H1 (cell line): ENCODE results near the gene AURKAIP1. TPM values are rescaled to one million over a fixed set of nuclear protein-coding genes. Genes with fewer than 3 reads are reported as not detected.

ENCODE experiments used
- CTCF ChIA-PET: fragments of 300-600 bp; sonication (Branson Sonifier 250); formaldehyde crosslinking; loops from one replicate; lab custom pipeline; 2021; ENCODE audit not compliant: partially characterized antibody; lab: Charles Lee
- POLR2A ChIA-PET: fragments of 300-600 bp; sonication (Branson Sonifier 250); formaldehyde crosslinking; loops from one replicate; lab custom pipeline; 2021; ENCODE audit warnings: inconsistent platforms; ENCODE audit not compliant: partially characterized antibody; lab: Charles Lee
- DNase-seq, 2 experiments: peaks; one replicate each; pipeline versions ENCODE4 v3.0.0 to v3.0.0-alpha.2; 2010 to 2022; ENCODE audit warnings: low spot score in 2 of 2, low read depth in 1 of 2, mixed read lengths in 1 of 2
- FAIRE-seq: peaks from 2 replicates; lab custom pipeline; 2011; peaks lifted over from hg19 to GRCh38; lab: Jason Lieb, UNC
- H2AFZ ChIP-seq: 2 replicates; pipeline ENCODE4 v1.8.1; 2012; ENCODE audit warnings: low read length, inconsistent platforms
- H2AK5ac ChIP-seq: 2 replicates; pipeline ENCODE4 v1.6.1; 2013; ENCODE audit warnings: low read depth, low read length
- H2BK120ac ChIP-seq: replicated peaks from 2 replicates; pipeline ENCODE3; 2013; ENCODE audit warnings: low read depth, low read length, inconsistent platforms
- H2BK12ac ChIP-seq: 2 replicates; pipeline ENCODE4 v1.6.1; 2013; ENCODE audit warnings: low read depth, low read length
- H2BK15ac ChIP-seq: 2 replicates; pipeline ENCODE4 v1.6.1; 2013; ENCODE audit warnings: low read length
- H2BK20ac ChIP-seq: 2 replicates; pipeline ENCODE4 v1.6.1; 2013; ENCODE audit warnings: low read length
- H2BK5ac ChIP-seq: 2 replicates; pipeline ENCODE4 v1.6.1; 2013; ENCODE audit warnings: low read depth, low read length
- H3K14ac ChIP-seq: 2 replicates; pipeline ENCODE4 v1.6.1; 2013; ENCODE audit warnings: inconsistent platforms; ENCODE audit not compliant: insufficient read length
- H3K18ac ChIP-seq: 2 replicates; pipeline ENCODE4 v1.6.1; 2013; ENCODE audit warnings: low read length; ENCODE audit errors: extremely low read depth
- H3K23ac ChIP-seq: 2 replicates; pipeline ENCODE4 v1.6.1; 2013; ENCODE audit warnings: inconsistent platforms; ENCODE audit not compliant: insufficient read length
- H3K23me2 ChIP-seq: 2 replicates; pipeline ENCODE4 v1.6.1; 2013; ENCODE audit warnings: low read depth, low read length
- H3K27ac ChIP-seq: 2 replicates; pipeline ENCODE4 v1.6.1; 2011; ENCODE audit warnings: low read depth, low read length, inconsistent platforms
- H3K27me3 ChIP-seq, 4 experiments: replicated peaks in 1 of 4; 1 replicate in 1 of 4; 2 replicates in 3 of 4; pipeline versions ENCODE4 v1.6.1 to v1.8.1; 2011 to 2013; ENCODE audit warnings: low read length in 3 of 4, mild to moderate bottlenecking in 3 of 4, inconsistent platforms in 2 of 4, mixed read lengths in 2 of 4, moderate library complexity in 1 of 4; ENCODE audit not compliant: control insufficient read depth in 3 of 4, insufficient read depth in 3 of 4; ENCODE audit errors: extremely low read depth in 1 of 4
- H3K36me3 ChIP-seq, 4 experiments: 2 replicates each; pipeline versions ENCODE4 v1.6.1 to v1.8.1; 2011 to 2013; ENCODE audit warnings: mild to moderate bottlenecking in 4 of 4, low read length in 3 of 4, moderate library complexity in 2 of 4, control low read depth in 1 of 4, inconsistent platforms in 1 of 4; ENCODE audit not compliant: insufficient read depth in 4 of 4, control insufficient read depth in 2 of 4
- H3K4ac ChIP-seq: replicated peaks from 2 replicates; pipeline ENCODE3; 2013; ENCODE audit warnings: low read length, low read depth, mixed read lengths, inconsistent platforms; ENCODE audit not compliant: insufficient read length
- H3K4me1 ChIP-seq, 4 experiments: replicated peaks in 1 of 4; 1 replicate in 1 of 4; 2 replicates in 3 of 4; pipeline versions ENCODE4 v1.6.1 to v1.8.1; 2011 to 2013; ENCODE audit warnings: low read length in 3 of 4, inconsistent platforms in 2 of 4, mixed read lengths in 1 of 4; ENCODE audit not compliant: insufficient read depth in 4 of 4, control insufficient read depth in 3 of 4
- H3K4me2 ChIP-seq, 2 experiments: 2 replicates each; pipeline versions ENCODE4 v1.6.1 to v1.8.1; 2011 to 2013; ENCODE audit warnings: low read depth in 2 of 2, low read length in 2 of 2, control low read depth in 1 of 2, inconsistent platforms in 1 of 2, mild to moderate bottlenecking in 1 of 2; ENCODE audit not compliant: insufficient read depth in 1 of 2
- H3K4me3 ChIP-seq, 4 experiments: fragments of 200-600, 300-600 bp in 1 of 4; sonication (generic), shearing (Covaris generic), sonication (Bioruptor Twin) in 1 of 4; 2 replicates each; pipeline versions ENCODE4 v1.5.1 to v1.8.1; 2011 to 2016; ENCODE audit warnings: low read length in 4 of 4, low read depth in 3 of 4, control low read depth in 2 of 4, inconsistent platforms in 2 of 4, mild to moderate bottlenecking in 2 of 4, mixed read lengths in 1 of 4, moderate library complexity in 1 of 4; ENCODE audit not compliant: insufficient read depth in 2 of 4; ENCODE audit errors: extremely low read depth in 1 of 4
- H3K56ac ChIP-seq: replicated peaks from 2 replicates; pipeline ENCODE3; 2013; ENCODE audit warnings: low read depth, mild to moderate bottlenecking, mixed read lengths, low read length, inconsistent platforms; ENCODE audit not compliant: insufficient read length
- H3K79me1 ChIP-seq: 2 replicates; pipeline ENCODE4 v1.6.1; 2013; ENCODE audit warnings: low read depth, low read length, control low read depth
- H3K79me2 ChIP-seq, 2 experiments: 2 replicates each; pipeline versions ENCODE4 v1.6.1 to v1.8.1; 2012 to 2013; ENCODE audit warnings: low read length in 2 of 2, mild to moderate bottlenecking in 2 of 2, inconsistent platforms in 1 of 2; ENCODE audit not compliant: insufficient read depth in 2 of 2, control insufficient read depth in 1 of 2
- H3K9ac ChIP-seq, 4 experiments: replicated peaks in 1 of 4; 1 replicate in 1 of 4; 2 replicates in 3 of 4; pipeline versions ENCODE4 v1.6.1 to v1.8.1; 2011 to 2013; ENCODE audit warnings: low read depth in 3 of 4, low read length in 3 of 4, control low read depth in 2 of 4, mild to moderate bottlenecking in 2 of 4, moderate library complexity in 2 of 4, inconsistent platforms in 1 of 4; ENCODE audit errors: extremely low read depth in 1 of 4
- H3K9me3 ChIP-seq, 2 experiments: 2 replicates each; pipeline versions ENCODE4 v1.6.1 to v1.8.1; 2012 to 2013; ENCODE audit warnings: mild to moderate bottlenecking in 2 of 2, moderate library complexity in 2 of 2, control low read depth in 1 of 2, inconsistent platforms in 1 of 2, low read depth in 1 of 2, low read length in 1 of 2, mixed read lengths in 1 of 2; ENCODE audit not compliant: insufficient read depth in 2 of 2
- H4K20me1 ChIP-seq, 2 experiments: replicated peaks in 1 of 2; 2 replicates each; pipeline versions ENCODE3 to v1.8.1; 2011 to 2013; ENCODE audit warnings: inconsistent platforms in 2 of 2, low read length in 2 of 2, mild to moderate bottlenecking in 1 of 2; ENCODE audit not compliant: insufficient read depth in 2 of 2, control insufficient read depth in 1 of 2
- H4K5ac ChIP-seq: 2 replicates; pipeline ENCODE4 v1.6.1; 2013; ENCODE audit warnings: low read length, low read depth, mixed read lengths, inconsistent platforms; ENCODE audit not compliant: insufficient read length
- H4K8ac ChIP-seq: 2 replicates; pipeline ENCODE4 v1.8.0; 2013; ENCODE audit warnings: mild to moderate bottlenecking, moderate library complexity, low read length, inconsistent platforms; ENCODE audit not compliant: insufficient read depth; ENCODE audit errors: extremely low read depth
- H4K91ac ChIP-seq: replicated peaks from 2 replicates; pipeline ENCODE3; 2013; ENCODE audit warnings: low read length, mixed read lengths, inconsistent platforms; ENCODE audit not compliant: insufficient read length
- CHD1 ChIP-seq: IDR thresholded peaks from 2 replicates; pipeline ENCODE4 v1.6.1; 2012; ENCODE audit warnings: low read depth, low read length, improper control_type of control experiment
- HDAC2 ChIP-seq, 2 experiments: fragments of 300-600 bp in 1 of 2; sonication (generic) in 1 of 2; IDR thresholded peaks; 2 replicates each; pipeline ENCODE4 v1.6.1; 2011 to 2012; ENCODE audit warnings: low read depth in 2 of 2, low read length in 2 of 2, mild to moderate bottlenecking in 2 of 2, moderate library complexity in 2 of 2, borderline replicate concordance in 1 of 2, inconsistent platforms in 1 of 2
- JUN ChIP-seq: IDR thresholded peaks from 2 replicates; pipeline ENCODE4 v1.6.1; 2011; ENCODE audit warnings: low read depth, mild to moderate bottlenecking, improper control_type of control experiment, low read length
- RBBP5 ChIP-seq: IDR thresholded peaks from 2 replicates; pipeline ENCODE4 v1.7.1; 2012; ENCODE audit warnings: low read depth, mild to moderate bottlenecking, inconsistent platforms, low read length, moderate library complexity, borderline replicate concordance
- TEAD4 ChIP-seq: IDR thresholded peaks from 2 replicates; pipeline ENCODE4 v1.6.1; 2012; ENCODE audit warnings: low read depth, low read length, inconsistent platforms, mixed read lengths
- WGBS, 2 experiments: shearing (Covaris generic) in 1 of 2; methylation state at CpG; one replicate each; pipeline versions ENCODE4 v1.1.6 to v1.1.7; 2013 to 2015; ENCODE audit warnings: low lambda C conversion rate in 2 of 2, mixed read lengths in 2 of 2, inconsistent platforms in 1 of 2, low coverage in 1 of 2, missing lambda C conversion rate in 1 of 2; ENCODE audit not compliant: insufficient replicate concordance in 2 of 2, insufficient coverage in 1 of 2, insufficient read length in 1 of 2; ENCODE audit errors: extremely low coverage in 1 of 2, missing lambda C conversion rate in 1 of 2; 5-methylcytosine and 5-hydroxymethylcytosine counted together
- long read RNA-seq, 2 experiments: library from RNA in 1 of 2; library from capped mRNA in 1 of 2; stranded (forward); transcript quantifications; one replicate each; pipeline ENCODE4 v2.0.0, GENCODE V29; 2021; ENCODE audit warnings: inconsistent platforms in 1 of 2
- polyA minus RNA-seq, 3 experiments: library from RNA; depleted of rRNA, polyadenylated mRNA; stranded (reverse); fragments of >200 nt; gene quantifications; 1 replicate in 2 of 3; 2 replicates in 1 of 3; pipeline ENCODE4 v1.2.3, GENCODE V29; 2011
- polyA plus RNA-seq, 7 experiments: library from polyadenylated mRNA; depleted of rRNA in 3 of 7; stranded (reverse) in 5 of 7; unstranded in 2 of 7; fragments of >200 nt in 5 of 7; fragments of 200-250 nt in 2 of 7; gene quantifications; 1 replicate in 5 of 7; 2 replicates in 1 of 7; 4 replicates in 1 of 7; pipeline versions ENCODE4 v1.2.1 to v1.2.3, GENCODE V29; 2011 to 2013; ENCODE audit warnings: missing spikeins in 2 of 7, mixed read lengths in 2 of 7
- total RNA-seq: library from RNA; stranded (reverse); fragmentation: NEBNext Ultra II Directional; extraction: Animal tissue kit (Norgen Biotek cat#: 25700); gene quantifications from 2 replicates; pipeline ENCODE4 v1.2.1, GENCODE V29; 2021
- TF ChIP-seq, protein P1 (sequence below): IDR thresholded peaks from 2 replicates; pipeline ENCODE4 v1.6.1; 2011; ENCODE audit warnings: low read depth, mild to moderate bottlenecking, low read length; ENCODE audit not compliant: insufficient read depth

Gene AURKAIP1
- total RNA-seq (194 TPM in 2 replicates), polyA plus RNA-seq (2011; rRNA removed) (87.8 and 138 TPM in 2 replicates), polyA minus RNA-seq (2011; rRNA and poly(A)+ RNA removed) (12.5 and 13.3 TPM in 2 replicates)
- polyA plus RNA-seq (2011; cell fraction: cytosol; rRNA removed): 133 TPM
- 105 TPM for polyA plus RNA-seq (2011; cell fraction: nucleus; rRNA removed)
- polyA plus RNA-seq (2012, experiment 1 of 2): 115 to 177 TPM (median 165 TPM) in 4 replicates
- 126 TPM for polyA plus RNA-seq (2012, experiment 2 of 2)
- polyA plus RNA-seq (2013, experiment 1 of 2): 120 TPM
- polyA plus RNA-seq (2013, experiment 2 of 2): 113 TPM
- polyA minus RNA-seq (2011; cell fraction: cytosol; rRNA and poly(A)+ RNA removed): 44.8 TPM
- 30.7 TPM for polyA minus RNA-seq (2011; cell fraction: nucleus; rRNA and poly(A)+ RNA removed)
- long read RNA-seq, experiment 1, transcript AURKAIP1-204 (4 exons, 875 nt): minor isoform, 6 of 46 reads
- long read RNA-seq, experiment 1, transcript AURKAIP1-202 (4 exons, 1,047 nt): minor isoform, 8 of 46 reads
- long read RNA-seq, experiment 1, transcript AURKAIP1-203 (3 exons, 1,072 nt): major isoform, 10 of 46 reads
- long read RNA-seq, experiment 1, partial matches to known transcripts: 17 of 46 reads
- long read RNA-seq, experiment 1, other reads (novel, unspliced or antisense): 3 of 46 reads
- long read RNA-seq, experiment 2, partial matches to known transcripts: 0 of 5 reads
- long read RNA-seq, experiment 2, other reads (novel, unspliced or antisense): 2 of 5 reads

DNA sequence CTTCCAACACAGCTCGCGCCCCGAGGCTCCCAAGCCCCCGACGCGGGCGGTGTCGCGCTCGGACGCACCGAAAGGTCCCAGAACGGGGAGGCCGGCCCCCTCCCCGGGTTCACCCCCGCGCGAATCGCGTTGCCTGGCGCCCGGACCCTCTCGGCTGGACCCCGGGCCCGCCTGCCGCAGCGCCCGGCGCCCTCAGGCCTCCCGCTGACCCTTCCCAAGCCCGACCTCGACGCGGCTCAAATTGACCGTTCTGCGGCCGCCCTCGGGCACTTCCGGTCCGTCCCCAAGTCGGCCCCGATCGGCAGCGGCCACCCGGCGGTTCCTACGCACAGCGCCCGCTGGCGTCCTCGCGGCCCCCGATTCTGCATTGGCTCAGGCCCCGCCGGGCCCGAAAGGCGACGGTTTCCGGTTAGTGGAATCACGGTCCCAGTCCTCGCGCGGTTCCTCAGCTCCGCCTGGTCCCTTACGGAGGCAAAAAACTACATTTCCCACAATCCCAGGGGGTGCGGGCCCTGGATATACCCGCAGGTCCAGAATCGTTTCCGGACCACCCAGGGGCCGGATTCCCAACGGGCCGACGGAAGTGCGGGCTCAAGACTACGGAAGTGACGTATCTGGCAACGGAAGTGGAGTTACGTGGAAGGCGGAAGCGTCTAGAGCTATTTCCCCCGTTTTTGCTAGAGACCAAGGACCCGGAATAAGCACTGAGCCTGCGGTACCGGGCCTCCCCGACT is at the start of gene AURKAIP1:
AURKAIP1 (minus strand) TSS at position 279 of the 734 bp plus-strand sequence. CDS start 451 bp downstream, outside the sequence.
- no peak within 1 kb of the TSS for H2BK12ac ChIP-seq
- H3K18ac ChIP-seq: peak within 1 kb of the TSS; percentile 87; the same call in 1 of the 2 replicates
- H2AFZ ChIP-seq: no peak within 1 kb of the TSS
- no peak within 1 kb of the TSS for H3K14ac ChIP-seq
- H3K79me1 ChIP-seq: peaks cover 3% of the 10 kb centered on the region; the same call in 1 of the 2 replicates
- H2BK15ac ChIP-seq: no peak within 1 kb of the TSS
- DNase-seq: peak; percentile 94 to 99
- no peak within 1 kb of the TSS for H2BK20ac ChIP-seq
- H2BK5ac ChIP-seq: peak within 1 kb of the TSS; percentile 44
- H4K91ac ChIP-seq: no peak within 1 kb of the TSS
- H2BK120ac ChIP-seq: no peak within 1 kb of the TSS
- H3K56ac ChIP-seq: peak within 1 kb of the TSS; percentile 25
- H3K9me3 ChIP-seq: no peaks in the 10 kb centered on the region
- H4K20me1 ChIP-seq: peaks cover 0 to 8% of the 10 kb centered on the region in 2 experiments
- H3K4me1 ChIP-seq: peaks cover 0 to 12% (median 9%) of the 10 kb centered on the region in 4 experiments; a peak in 5 of 7 replicates
- H3K4ac ChIP-seq: no peak within 1 kb of the TSS
- H3K79me2 ChIP-seq: peaks cover 5 to 17% of the 10 kb centered on the region in 2 experiments; a peak in 3 of 4 replicates
- ChIA-PET POLR2A (interaction anchor here (0.7 to 33.4 kb wide), 18 partner anchors 16 to 203 kb away, joined by 3 to 719 read pairs (median 4); partner anchors contain the start of genes CCNL2, DVL1, MRPL20 and MXRA8), CTCF (interaction anchor here (0.6 to 4.6 kb wide), 11 partner anchors 13 to 57 kb away, joined by 3 to 17 read pairs (median 4); partner anchors contain the start of gene CCNL2)
- peaks cover 7% of the 10 kb centered on the region; the same call in 1 of the 2 replicates for H3K23me2 ChIP-seq
- H4K8ac ChIP-seq: peak within 1 kb of the TSS; percentile 96
- FAIRE-seq: peak; percentile 96
- no peaks in the 10 kb centered on the region for H3K27me3 ChIP-seq
- peak within 1 kb of the TSS; percentile 63; the same call in 1 of the 2 replicates for H3K27ac ChIP-seq
- H3K4me2 ChIP-seq: peak within 1 kb of the TSS; percentile 77 to 99
- no peak within 1 kb of the TSS for H2AK5ac ChIP-seq
- H3K36me3 ChIP-seq: peaks cover 0 to 4% (median 0%) of the 10 kb centered on the region in 4 experiments; a peak in 1 of 8 replicates
- H3K9ac ChIP-seq: peak within 1 kb of the TSS; percentile 81 to 94 (median 84)
- peak within 1 kb of the TSS; percentile 87 to 97 (median 88) for H3K4me3 ChIP-seq
- WGBS, 2 experiments: 2% methylated on average over 63 of the region's 85 CpGs; no CpG with 5 or more reads in 1 of the 2 experiments
- H4K5ac ChIP-seq: peak within 1 kb of the TSS; percentile 10
- no peak within 1 kb of the TSS for H3K23ac ChIP-seq
- TF ChIP-seq TEAD4 (no peak), JUN (no peak), HDAC2 (IDR thresholded peaks at IDR 0.05; ENCODE audit: borderline replicate concordance in 1 of 2, low read depth in 2 of 2, low read length in 2 of 2) (no peak), RBBP5 (no peak; the same call in 1 of the 2 replicates), CHD1 (no peak)
- TF ChIP-seq, protein P1, sequence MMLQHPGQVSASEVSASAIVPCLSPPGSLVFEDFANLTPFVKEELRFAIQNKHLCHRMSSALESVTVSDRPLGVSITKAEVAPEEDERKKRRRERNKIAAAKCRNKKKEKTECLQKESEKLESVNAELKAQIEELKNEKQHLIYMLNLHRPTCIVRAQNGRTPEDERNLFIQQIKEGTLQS: no peak
